ENCODE measurements around the gene MTFR1L.
"Not testable (repeated sequence)": the region's sequence is repeated elsewhere in the genome, so short reads cannot be mapped to it uniquely, and the experiment has no call there.

The MTFR1L gene

DNA sequence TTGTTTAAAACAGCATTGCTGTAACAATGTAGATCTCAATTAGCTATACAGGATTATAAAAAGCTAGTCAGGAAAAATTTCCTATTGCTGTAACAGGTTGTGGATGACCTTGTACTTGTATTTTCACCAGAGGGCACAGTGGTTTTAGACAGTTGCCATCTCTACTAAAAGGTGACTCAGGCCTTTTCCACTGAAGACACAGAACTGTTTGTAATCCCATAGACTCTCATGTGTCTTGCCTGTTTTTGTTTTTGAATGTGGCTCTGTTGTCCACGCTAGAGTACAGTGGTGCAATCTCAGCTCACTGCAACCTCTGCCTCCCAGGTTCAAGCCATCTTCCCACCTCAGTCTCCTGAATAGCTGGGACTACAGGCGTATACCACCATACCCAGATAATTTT, 5.9 kb downstream of the MTFR1L start:
- no peak for DNase-seq (ENCODE audit: low read depth in 2 of 2)

DNA sequence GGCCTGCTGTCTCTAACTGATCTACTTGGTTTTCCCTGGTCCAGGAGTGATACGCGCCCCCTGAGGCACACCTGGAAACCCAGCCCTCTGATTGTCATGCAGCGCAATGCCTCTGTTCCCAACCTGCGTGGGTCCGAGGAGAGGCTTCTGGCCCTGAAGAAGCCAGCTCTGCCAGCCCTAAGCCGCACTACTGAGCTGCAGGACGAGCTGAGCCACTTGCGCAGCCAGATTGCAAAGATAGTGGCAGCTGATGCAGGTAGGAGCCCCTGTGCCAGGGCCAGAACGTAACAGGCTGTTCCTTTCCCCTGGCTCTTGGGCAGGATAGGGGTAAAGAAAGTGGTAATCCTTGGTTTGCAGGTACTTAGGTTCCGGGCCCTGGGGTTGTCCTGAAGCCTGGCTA, 6.8 kb downstream of the MTFR1L start:
- DNase-seq (ENCODE audit: low read depth in 2 of 2) = no peak

DNA sequence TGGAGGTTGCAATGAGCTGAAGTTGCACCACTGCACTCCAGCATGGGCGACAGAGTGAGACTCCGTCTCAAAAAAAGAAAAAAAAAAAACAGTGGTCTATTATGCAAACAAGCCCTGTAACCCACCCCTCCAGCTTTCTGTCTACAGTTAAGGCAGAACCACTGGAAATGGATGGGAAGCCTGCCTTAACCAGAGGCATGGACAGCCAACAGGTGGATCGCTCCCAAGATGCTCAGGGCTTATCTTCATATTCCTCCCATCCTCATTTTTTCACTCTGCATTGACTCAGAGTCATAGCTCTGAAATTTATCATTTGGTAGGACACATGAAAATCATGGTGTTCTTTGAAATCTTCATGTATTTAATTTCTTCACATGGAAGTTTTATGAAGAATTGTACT, 8.7 kb downstream of the MTFR1L start:
- DNase-seq (ENCODE audit: low read depth in 2 of 2) = no peak

DNA sequence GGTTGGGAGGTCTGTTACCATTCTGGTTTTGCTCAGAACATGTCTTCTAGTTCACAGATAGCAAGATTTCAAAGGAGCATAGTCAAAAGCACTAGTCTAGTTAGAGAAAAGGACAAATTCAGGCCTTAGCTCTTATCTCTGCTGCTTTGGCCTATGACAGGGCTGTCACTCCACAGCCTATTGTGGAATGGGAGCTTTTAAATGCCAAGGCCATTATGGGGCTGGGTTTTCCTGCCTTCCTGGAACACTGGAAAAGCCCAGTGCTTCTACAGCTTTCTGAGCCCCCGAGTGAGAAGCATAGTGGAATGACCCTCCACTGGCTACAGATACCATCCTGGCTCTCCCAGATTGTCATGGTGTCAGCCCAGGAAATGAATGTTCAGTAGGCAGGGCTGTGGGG, 9.3 kb downstream of the MTFR1L start:
- no peak for DNase-seq (ENCODE audit: low read depth in 2 of 2)

DNA sequence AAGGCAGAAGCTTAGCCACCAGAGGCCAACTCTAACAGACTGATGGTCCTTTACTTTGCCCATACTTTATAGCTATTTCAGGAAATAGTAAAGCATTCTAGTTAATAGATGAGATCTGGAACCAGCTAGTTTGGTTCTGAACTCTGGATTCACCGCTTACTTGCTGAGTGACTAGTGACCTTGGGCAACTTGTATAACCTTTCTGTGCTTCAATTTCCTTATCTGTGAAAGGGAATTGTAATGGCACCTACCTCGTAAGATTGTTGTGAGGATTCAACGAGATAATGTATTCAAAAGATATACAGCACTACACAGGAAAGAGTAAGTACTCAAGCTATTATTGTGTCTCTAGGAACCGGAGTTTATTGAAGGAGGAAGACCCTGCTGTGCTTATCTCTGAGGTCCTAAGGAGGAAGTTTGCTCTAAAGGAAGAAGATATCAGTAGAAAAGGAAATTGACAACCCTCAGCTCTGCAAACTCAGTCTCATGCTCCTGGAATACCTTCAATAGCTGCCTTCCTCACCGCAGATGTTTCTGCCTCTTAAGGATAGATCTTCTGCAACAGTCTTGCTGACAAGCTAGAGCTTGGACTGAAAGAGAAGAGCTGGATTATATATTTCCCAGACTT, 11.9 kb downstream of the MTFR1L start:
- DNase-seq (ENCODE audit: low read depth in 2 of 2) = no peak

DNA sequence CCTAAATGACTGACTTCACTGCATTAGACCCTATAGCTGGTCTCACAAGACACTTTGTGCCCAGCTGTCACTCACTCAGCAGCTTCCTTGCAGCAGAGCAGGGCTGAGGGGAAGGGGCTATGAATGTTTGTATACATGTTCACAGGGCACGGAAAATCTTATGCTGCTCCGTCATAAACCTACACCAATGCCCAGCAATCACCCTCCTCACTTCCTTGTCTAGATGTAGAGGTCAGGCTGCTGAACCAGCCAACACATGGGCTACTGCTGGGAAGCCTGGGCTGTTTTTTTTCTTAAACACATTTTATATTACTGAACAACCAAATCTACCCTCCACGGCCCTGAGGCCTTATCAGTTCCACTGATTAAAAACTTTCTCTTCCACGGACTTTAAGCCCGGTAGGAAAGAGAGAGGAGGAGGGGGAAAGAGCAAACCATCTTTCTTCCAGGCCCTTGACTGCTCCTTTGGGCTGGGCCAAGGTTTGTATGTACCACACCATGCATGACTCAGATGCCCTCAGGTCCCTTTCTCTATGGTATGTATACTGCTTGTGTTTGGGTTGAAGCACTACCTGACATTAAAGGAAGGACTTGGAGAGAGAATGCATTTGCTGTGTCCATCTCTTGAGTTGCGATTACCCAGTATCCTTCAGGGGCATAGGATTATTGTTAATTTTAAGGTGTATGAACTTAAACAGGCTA, 12.7 kb downstream of the MTFR1L start:
- no peak for DNase-seq (ENCODE audit: low read depth in 2 of 2)

DNA sequence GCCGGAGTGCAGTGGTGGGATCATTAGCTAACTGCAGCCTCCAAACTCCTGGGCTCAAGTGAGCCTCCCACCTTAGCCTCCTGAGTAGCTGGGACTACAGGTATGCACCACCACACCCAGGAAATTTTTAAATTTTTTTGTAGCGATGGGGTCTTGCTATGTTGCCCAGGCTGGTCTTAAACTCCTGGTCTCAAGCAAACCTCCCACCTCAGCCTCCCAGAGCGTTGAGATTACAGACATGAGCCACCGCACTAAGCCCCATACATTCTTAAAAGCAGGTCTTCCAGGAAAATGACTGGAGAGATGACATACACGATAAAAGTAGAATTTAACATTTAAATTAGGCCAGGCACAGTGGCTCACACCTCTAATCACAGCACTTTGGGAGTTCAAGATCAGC, 13.4 kb downstream of the MTFR1L start:
- DNase-seq (ENCODE audit: low read depth in 2 of 2) = no peak

DNA sequence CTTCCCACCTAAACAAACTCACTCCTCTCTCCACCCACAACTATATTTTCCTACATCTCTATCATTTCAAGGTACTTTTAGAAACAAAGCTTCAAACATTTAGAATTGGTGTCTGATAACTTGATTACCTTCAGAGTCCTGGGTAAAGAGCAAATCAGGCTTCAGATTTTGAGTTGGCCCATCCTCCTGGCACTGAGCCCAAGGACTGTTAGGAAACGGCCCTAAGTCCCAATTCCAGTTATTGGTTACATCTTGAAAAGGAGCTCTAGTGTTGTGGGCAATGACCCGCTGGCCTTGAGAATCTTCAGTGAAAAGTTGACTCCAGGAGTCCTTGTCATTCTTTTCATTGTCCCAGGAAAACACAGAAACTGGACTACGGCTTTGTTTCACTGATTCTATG, 15.1 kb downstream of the MTFR1L start:
- no peak for DNase-seq (ENCODE audit: low read depth in 2 of 2)

DNA sequence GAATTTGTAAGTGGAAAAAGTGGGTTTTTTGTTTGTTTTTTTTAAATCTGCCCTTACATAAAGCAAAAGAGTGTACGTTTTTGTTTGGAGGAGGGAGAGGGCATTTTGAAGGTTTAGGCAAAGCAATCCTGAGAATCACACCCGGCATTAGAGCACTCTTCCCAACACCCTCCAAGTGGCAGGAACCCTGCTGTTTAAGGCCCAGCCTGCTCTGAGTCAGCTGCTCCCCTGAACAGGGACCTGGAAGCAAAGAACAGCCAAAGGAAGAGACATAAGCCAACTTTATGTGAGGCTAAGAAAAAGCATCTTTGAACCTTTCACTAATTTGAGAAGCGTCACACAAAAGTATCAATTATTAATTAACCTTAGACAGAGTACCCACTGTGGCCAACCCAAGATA, 16.9 kb downstream of the MTFR1L start:
- DNase-seq (ENCODE audit: low read depth in 2 of 2) = no peak

DNA sequence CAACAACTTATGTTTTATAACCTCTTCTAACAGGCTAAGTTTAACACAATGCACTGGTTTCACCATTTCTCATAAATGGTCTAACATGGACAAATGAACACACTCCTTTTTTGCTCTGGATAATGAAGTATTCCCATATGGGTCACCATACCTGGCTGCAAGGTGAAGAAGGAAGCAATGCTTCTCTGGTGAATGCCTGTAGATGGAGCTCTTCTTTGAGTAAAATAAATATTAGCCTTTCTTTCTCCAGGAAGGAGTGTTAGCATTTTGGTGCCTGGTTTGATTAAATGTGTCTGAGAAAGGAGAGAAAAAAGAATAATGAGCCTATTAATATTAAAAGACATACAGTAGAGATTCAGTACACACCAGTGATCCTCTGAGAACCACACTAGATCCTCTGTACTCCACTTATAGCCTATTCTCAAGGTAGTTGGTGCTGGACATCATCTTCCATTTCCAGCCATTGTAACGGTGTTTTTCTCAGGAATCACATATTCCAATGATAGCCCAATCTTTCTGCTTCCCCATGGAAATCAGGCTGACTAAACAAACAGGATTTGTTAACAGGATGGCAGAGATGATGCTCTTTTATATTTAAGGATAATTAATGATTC, 17.6 kb downstream of the MTFR1L start:
- DNase-seq (ENCODE audit: low read depth in 2 of 2) = no peak

DNA sequence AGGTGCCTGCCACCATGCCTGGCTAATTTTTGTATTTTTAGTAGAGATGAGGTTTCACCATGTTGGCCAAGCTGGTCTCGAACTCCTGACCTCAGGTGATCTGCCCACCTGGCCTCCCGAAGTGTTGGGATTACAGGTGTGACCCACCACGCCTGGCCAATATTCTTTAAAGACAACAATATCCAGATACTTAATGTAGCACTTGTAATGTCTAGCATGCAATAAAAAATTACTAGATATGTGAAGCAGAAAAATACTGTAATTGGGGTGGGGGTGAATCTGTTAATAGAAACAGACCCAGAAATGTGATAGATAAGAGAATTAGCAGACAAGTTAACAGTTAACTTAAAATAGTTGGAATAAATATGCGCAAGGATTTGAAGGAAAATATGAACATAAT, 20.1 kb downstream of the MTFR1L start:
- not testable (repeated sequence) for DNase-seq (ENCODE audit: low read depth in 2 of 2)

DNA sequence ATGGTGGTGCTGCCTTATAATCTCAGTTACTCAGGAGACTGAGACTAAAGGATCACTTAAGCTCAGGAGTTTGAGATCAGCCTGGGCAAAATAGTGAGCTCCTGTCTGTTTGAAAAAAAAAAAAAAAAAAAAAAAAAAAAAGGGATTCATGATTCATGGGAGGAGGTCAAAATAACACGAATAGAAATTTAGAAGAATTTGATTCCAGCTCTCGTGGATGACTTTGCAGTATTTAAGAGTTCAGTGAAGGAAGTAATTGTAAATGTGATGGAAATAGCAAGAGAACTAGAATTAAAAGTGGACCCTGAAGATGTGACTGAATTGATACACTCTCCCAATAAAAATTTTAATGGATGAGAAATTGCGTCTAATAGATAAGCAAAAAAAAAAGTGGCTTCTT, 23.7 kb downstream of the MTFR1L start:
- no peak for DNase-seq (ENCODE audit: low read depth in 2 of 2)

DNA sequence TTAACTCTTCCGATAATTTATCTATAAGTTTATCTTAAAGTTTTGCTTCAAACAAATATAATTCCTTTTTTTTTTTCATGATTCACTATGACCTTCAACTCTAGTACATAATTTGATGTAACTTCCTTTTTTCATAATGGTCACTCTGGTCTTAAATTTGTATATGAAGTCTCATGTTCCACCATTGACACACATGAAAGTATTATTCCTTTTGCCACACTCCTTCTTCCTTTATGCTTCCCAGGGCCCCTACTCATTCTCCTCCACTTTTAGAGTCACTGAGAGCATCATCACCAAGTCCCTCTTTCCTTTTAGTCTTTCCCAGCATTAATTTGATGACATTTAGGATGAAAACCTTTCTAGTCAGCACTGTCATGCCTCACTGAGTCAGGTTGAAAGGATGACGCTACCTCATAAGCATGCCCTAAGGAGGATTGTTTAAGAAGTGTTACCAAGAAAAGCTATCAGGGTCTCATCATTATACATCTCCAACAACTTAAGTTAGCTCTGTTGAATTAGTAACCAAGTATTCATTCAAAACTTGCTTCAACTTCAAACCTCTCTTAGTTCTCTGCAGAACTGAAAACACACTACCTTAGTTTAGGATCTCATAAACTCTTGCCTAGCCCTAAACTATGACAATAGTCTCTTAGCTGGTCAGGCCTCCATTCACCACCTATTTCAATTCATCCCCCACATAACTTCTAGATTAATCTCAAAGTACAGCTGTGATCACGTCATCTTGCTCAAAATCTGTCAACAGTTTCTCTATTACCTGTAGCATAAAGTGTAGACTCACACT, 25.0 kb downstream of the MTFR1L start:
- no peak for DNase-seq (ENCODE audit: low read depth in 2 of 2)

DNA sequence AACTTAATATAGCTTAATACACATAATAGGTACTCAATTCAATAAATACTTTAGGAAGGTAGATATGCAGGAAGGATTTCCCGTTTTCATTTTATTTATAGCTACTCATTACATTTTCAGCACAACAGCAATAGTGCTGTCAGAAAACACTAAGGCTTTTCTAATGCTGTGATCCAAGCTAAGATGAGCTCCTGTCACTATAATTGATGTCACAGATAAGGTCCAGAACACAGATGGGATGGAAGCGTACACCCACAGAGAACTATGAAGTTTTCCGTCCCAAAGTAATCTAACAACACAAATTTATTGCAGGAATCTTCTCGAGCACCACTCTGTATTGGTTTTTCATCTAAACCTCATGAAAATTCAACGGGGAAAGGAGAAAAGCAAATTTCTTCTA, 25.9 kb downstream of the MTFR1L start:
- no peak for DNase-seq (ENCODE audit: low read depth in 2 of 2)

DNA sequence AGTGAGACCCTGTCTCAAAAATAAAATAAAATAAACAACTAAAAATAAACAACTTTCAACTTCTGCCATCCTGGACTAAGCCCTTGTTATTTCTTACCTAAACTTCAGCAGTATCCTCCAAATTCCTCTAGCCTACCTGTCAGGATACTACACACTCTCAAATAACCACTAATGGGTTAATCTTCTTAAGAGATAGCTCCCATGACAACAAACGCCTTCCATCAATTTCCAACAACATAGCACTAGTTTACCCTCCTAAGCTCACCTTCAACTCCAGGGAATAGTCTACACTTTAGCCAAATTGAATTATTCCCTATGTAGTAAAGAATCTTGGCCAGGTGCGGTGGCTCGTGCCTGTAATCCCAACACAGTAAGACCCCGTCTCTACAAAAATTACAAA, 28.2 kb downstream of the MTFR1L start:
- no peak for DNase-seq (ENCODE audit: low read depth in 2 of 2)

DNA sequence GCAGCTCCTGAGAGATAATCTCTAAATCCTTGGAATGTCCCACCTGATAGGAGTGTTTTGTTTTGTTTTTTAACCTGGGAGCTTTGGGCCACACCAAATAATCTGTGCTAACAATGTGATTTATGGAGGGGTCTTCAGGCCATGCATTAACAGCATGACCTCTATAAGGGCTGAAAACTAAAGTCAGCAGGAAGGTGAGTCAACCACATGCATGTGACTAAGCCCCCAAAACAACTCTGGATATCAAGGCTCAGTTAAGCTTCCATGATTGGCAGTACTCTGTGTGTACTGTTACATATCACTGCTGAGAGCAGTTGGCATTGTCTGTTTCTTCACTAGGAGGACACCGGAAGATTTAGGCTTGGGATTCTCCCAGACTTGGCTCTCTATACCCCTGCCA, 28.8 kb downstream of the MTFR1L start:
- DNase-seq (ENCODE audit: low read depth in 2 of 2) = no peak

DNA sequence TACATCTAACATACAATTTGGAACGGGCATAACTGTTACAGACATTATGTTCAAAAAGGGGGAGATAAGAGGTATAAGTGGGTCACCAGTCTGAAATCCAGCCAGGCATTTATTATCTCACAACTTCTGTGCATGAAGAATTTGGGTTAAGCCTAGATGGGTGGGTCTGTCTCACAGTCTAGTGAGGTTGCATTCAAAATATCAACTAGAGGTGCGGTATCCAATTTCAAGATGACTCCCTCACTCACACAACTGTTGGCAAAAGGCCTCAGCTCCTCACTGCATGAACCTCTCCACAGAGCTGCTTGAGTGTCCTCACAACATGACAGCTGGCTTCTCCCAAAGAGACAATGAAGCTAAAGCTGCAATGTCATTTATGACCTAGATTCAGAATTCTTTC, 34.8 kb downstream of the MTFR1L start:
- no peak for DNase-seq (ENCODE audit: low read depth in 2 of 2)

DNA sequence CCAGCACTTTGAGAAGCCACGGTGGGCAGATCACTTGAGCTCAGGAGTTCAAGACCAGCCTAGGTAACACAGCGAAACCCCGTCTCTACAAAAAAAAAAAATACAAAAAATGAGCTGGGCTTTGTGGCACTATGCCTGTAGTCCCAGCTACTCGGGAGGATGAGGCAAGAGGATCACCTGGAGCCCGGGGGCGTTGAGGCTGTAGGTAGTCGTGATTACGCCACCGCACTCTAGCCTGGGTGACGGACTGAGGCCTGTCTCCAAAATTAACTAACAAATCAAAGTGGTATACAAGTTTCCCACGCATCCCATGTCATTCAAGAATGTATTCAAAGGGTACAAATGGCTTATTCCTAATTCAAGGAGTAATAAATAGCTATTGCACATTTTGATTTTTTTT, 37.1 kb downstream of the MTFR1L start:
- no peak for DNase-seq (ENCODE audit: low read depth in 2 of 2)

DNA sequence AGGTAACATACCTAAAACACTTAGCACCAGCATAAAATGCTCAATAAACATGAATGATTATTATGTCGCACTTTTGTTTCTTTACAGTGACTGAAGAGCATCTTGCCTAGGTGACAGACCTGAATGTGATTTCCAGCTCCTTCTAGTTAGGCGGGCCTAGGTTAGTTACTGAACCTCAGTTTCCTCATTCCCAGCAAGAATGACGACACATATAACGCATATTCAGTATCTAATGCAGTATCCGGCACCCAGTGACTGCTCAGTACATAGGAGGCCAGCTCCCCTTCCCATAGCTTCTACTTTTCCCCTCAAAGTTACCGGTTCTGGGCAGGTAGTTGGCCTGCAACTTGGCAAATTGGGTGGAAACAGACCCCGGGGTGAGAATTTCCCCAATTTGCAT, 38.7 kb downstream of the MTFR1L start:
- no peak for DNase-seq (ENCODE audit: low read depth in 2 of 2)

DNA sequence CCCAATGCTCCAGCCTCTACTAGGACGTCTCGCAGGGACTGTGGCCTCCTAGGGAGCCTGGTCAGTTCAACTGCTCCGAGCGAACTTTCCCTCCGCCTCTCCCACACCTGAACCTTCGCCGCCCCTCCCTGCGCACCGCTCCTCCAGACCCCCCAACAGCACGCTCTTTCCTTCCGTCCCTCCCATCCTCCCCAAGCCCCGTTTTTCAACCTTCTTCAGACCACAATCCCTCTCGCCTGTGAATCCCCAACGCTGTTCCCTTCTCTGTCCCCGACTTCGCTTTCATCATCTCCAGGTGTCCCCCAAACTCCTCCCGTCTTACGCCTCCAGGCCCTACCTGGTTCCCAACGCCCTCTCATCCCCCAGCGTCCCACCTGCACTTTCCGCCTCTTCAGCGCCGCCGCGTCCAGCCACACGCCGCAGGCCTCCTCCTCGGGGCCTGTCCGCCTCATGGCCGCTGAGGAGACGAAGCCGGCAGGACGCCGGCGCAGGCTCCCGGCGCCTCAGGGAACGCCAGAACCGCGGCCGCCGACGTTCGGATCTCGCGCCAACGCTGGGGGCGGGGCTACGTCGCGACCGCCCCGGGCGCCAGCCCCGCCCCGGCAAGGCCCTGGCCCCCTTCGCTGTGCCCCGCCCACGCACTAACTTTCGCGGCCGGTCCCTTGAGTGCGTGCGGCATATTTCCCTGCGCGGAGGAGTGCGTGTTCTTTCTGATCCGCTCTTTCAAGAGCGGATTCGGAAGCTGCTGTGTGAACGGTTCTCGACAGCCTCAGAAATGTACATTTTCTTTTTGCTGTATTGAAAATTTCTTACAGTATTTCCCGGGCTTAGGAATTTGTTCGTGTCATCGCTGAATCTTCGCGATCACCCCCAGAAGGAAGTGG, 39.4 kb downstream of the MTFR1L start, which contains the start of gene AUNIP:
AUNIP (minus strand) TSS at position 552 of the 884 bp plus-strand sequence; CDS start at position 452, 100 bp downstream.
- DNase-seq (ENCODE audit: low read depth in 2 of 2) = peak; percentile 84 to 89
